ENCODE results near the gene TTC23.
"Not testable (repeated sequence)": the region's sequence is repeated elsewhere in the genome, so short reads cannot be mapped to it uniquely, and the experiment has no call there.

Gene TTC23

GRCh38 chr15:99115300-99116215 lies 133.8 kb downstream of the TTC23 start:
- no peak for DNase-seq
- intact Hi-C loops (cut with DNase I), result no loop called here

GRCh38 chr15:99114511-99115299 lies 134.7 kb downstream of the TTC23 start:
- no peak for DNase-seq
- intact Hi-C loops (cut with DNase I), result no loop called here

- DNase-seq, result no peak
- intact Hi-C loops (cut with DNase I), result no loop called here
Measured at GRCh38 chr15:99113547-99114271, 135.7 kb downstream of the TTC23 start.

GRCh38 chr15:99111641-99112040 lies 137.7 kb downstream of the TTC23 start:
- DNase-seq; intact Hi-C loops (cut with DNase I): not testable (repeated sequence)

GRCh38 chr15:99110581-99111320 lies 138.6 kb downstream of the TTC23 start:
- intact Hi-C loops (cut with DNase I), result no loop called here

GRCh38 chr15:99110093-99110492 lies 139.3 kb downstream of the TTC23 start:
- intact Hi-C loops (cut with DNase I), result no loop called here

More at GRCh38 chr15:99110581-99111320, 138.6 kb downstream of the TTC23 start:
- no peak for DNase-seq

GRCh38 chr15:99109555-99110021 lies 139.8 kb downstream of the TTC23 start:
- no peak for DNase-seq
- intact Hi-C loops (cut with DNase I), result no loop called here

More at GRCh38 chr15:99110093-99110492, 139.3 kb downstream of the TTC23 start:
- no peak for DNase-seq

GRCh38 chr15:99108993-99109392 lies 140.4 kb downstream of the TTC23 start:
- DNase-seq, result no peak

GRCh38 chr15:99106417-99107220 lies 142.8 kb downstream of the TTC23 start:
- intact Hi-C loops (cut with DNase I), result no loop called here
- peak in 3 of 42 donors; percentile 29 to 40 (median 33) for DNase-seq

More at GRCh38 chr15:99108993-99109392, 140.4 kb downstream of the TTC23 start:
- intact Hi-C loops (cut with DNase I), result no loop called here

- intact Hi-C loops (cut with DNase I), result no loop called here
- peak in 41 of 42 donors; percentile 45 to 85 (median 69) for DNase-seq
Measured at GRCh38 chr15:99105514-99106341, 143.7 kb downstream of the TTC23 start.

GRCh38 chr15:99104788-99105513 lies 144.4 kb downstream of the TTC23 start, which contains the start of gene SYNM:
TSS of gene SYNM (plus strand) at chr15:99105080. CDS start at chr15:99105200, 120 bp downstream.
- DNase-seq, result peak; percentile 43 to 91 (median 80)
- intact Hi-C loops (cut with DNase I), result loop anchor here (5.0 kb wide), 1 partner anchor 107 kb away; no protein-coding TSS in a partner anchor

- intact Hi-C loops (cut with DNase I), result loop anchor here (5.0 kb wide), 1 partner anchor 109 kb away; no protein-coding TSS in a partner anchor
- DNase-seq, result peak in 3 of 42 donors; percentile 3 to 39 (median 25)
Measured at GRCh38 chr15:99103279-99103678, 146.1 kb downstream of the TTC23 start.

GRCh38 chr15:99102332-99103235 lies 146.8 kb downstream of the TTC23 start:
- DNase-seq, result peak in 4 of 42 donors; percentile 2 to 32 (median 20)
- intact Hi-C loops (cut with DNase I), result loop anchor here (5.0 kb wide), 1 partner anchor 110 kb away; no protein-coding TSS in a partner anchor

GRCh38 chr15:99101501-99101900 lies 147.9 kb downstream of the TTC23 start:
- intact Hi-C loops (cut with DNase I), result loop anchor here (5.0 kb wide), 1 partner anchor 111 kb away; no protein-coding TSS in a partner anchor
- DNase-seq, result peak in 3 of 42 donors; percentile 17 to 27 (median 19)
